Mesenteric fat pad (tissue), 1 donor: ENCODE measurements around the gene GGACT. TPM values are rescaled to one million over a fixed set of nuclear protein-coding genes. Genes with fewer than 3 reads are reported as not detected.
"Not testable (repeated sequence)": the region's sequence is repeated elsewhere in the genome, so short reads cannot be mapped to it uniquely, and the experiment has no call there.

Experiments
- DNase-seq: peaks from one replicate; pipeline ENCODE4 v3.0.0-alpha.2; 2020; ENCODE audit warnings: low spot score
- total RNA-seq: library from RNA; stranded (reverse); fragmentation: NEBNext Ultra II Directional; extraction: Animal tissue kit (Norgen Biotek cat#: 25700); gene quantifications from one replicate; pipeline ENCODE4 v1.2.1, GENCODE V29; 2021
- donor health status: DM: yes; HTN: yes; CAD: no.

GGACT gene
- total RNA-seq, 1 donor from 2014 or later = 3.9 TPM

DNA sequence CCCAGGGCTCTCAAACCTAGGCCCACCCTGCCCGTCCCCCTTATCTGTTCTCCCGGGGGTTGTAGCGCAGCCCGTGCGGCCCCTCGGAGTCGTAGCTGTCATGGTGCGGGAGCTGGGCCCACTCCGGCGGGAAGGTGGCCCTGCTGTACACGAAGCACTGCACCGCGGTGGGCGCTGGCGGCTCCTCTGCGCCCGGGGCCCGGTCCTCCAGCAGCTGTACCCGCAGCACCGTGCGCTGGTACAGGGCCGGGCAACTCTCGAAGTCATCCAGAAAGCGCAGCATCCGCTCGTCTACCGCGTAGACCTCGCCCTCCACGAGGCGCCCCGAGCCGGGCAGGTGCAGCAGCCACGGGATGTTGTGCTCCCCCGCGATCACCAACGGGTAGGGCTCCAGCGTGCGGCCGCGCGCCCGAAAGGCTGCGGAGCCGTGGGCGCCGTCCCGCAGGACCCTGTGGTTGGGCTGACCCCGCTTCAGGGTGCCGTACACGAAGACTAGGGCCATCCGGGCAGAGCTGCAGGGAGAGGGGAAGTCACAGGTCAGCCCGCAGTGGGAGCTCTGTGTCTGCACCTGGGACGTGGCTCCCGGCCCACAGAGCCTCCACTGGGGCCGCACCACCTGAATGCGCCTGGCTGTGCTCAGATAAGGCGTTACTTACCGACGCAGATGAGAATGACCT, 56.4 kb downstream of the GGACT start:
- DNase-seq = no peak

- no peak for DNase-seq
These were observed 57.8 kb downstream of the GGACT start for GRCh38 chr13:100530671-100531213.

DNA sequence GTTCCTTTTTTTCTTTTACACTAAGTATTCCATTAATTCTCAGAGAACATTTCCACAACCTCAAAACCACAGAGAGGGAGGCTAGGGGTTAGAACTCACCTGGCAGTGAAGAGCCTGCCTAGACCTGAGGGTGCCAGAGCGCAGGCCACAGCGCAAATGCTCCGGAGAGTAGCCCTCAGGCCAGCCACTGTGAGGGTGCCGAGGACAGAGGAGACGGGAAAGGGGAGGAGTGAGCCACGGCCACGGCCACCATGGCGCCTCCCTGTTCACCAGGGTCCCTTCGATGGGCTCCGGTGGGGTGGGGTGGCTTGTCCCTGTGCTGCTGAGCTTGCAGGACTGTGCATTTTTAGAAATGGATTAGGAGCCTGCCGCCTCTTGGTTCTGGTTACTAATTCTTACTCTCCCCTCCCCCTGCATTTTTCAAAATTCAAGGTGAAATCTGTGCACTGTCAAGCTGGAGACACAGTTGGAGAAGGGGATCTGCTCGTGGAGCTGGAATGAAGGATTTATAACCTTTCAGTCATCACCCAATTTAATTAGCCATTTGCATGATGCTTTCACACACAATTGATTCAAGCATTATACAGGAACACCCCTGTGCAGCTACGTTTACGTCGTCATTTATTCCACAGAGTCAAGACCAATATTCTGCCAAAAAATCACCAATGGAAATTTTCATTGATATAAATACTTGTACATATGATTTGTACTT, 58.8 kb downstream of the GGACT start:
- DNase-seq = no peak

- DNase-seq = no peak
These were observed 59.8 kb downstream of the GGACT start for GRCh38 chr13:100528820-100529219.

GRCh38 chr13:100528353-100528752, 60.2 kb downstream of the GGACT start:
- DNase-seq = no peak

DNA sequence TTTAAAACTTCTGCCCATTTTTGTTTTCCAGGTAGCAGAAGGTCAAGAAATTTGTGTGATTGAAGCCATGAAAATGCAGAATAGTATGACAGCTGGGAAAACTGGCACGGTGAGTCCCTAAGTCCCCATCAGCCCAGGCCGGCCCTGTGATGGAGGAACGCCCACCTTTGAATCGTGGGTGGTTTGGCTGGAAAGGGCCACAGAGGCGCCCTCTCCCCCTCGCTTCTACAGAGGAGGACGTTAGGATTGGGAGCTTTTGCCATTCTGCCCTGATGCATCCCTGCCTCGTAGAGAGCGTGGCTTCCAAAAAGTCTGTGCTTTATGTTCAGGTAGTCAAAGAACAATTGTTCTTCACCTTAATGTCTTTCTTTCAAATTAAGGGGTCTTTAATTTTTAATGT, 60.9 kb downstream of the GGACT start:
- DNase-seq = no peak

DNA sequence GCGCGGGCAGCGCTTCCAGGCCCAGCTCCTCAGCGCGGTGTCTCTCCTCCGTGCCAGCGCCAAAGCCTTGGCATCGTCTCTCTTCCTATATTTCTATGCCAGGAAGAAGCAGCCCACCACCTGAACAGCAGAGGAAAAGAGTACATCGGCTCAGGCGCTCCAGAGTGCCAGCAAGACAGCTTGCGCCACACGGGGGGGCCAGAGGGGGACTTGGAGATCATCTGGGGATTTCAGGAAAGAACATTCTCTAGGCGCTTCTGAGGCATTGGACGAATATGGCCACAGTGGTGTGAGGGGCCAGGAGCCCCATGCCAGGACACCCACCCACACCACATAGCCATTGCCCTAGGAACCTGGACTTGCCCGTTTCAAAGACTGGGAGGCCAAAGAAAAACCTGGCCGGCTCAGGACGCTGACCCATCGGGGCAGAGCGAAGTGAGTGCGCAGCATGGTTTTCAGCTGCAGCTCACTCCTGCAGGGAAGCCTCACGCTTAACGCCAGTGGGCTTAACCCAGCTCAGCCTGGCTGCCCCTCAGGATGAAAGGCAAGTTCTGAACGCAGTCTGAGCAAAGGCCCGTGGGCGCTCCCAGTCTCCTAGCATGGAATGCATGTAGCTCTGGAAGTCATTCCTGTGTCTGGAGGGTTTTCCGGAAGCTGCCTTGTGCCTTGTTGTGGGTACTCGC, 62.1 kb downstream of the GGACT start:
- no peak for DNase-seq

- DNase-seq = no peak
These were observed 62.9 kb downstream of the GGACT start for GRCh38 chr13:100525453-100526317.

DNA sequence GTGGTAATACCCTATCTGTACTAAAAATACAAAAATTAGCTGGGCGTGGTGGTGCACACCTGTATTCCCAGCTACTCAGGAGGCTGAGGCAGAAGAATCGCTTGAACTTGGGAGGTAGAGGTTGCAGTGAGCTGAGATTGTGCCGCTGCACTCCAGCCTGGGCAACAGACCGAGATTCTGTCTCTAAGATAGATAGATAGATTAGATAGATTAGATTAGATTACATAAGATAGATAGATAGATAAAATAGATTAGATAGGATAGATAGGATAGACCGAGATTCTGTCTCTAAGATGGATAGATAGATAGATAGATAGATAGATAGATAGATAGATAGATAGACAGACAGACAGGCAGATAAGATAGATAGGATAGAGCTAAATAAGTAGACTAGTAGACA, 63.9 kb downstream of the GGACT start:
- DNase-seq = not testable (repeated sequence)

DNA sequence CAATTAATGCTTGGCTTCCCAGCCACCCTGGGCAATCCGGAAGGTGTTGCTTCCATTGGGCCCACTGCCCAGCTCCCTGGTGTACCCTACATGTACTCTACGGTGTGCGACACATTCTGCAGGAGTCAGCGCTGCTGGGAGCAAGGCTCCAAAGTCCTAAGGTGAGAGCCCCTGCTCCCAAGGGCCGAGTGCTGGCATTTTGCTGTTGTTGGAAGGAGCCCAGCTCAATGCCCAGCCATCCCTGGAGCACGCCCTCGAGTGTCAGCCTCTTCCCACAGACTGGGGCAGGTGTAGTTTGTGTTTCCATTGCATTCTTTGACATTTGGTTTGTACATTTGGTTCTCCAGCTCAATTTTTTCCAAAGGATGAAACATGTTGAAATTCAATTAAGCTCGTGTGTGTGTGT, 64.6 kb downstream of the GGACT start:
- no peak for DNase-seq

- DNase-seq = no peak
These were observed 65.2 kb downstream of the GGACT start for GRCh38 chr13:100523411-100523810.

DNA sequence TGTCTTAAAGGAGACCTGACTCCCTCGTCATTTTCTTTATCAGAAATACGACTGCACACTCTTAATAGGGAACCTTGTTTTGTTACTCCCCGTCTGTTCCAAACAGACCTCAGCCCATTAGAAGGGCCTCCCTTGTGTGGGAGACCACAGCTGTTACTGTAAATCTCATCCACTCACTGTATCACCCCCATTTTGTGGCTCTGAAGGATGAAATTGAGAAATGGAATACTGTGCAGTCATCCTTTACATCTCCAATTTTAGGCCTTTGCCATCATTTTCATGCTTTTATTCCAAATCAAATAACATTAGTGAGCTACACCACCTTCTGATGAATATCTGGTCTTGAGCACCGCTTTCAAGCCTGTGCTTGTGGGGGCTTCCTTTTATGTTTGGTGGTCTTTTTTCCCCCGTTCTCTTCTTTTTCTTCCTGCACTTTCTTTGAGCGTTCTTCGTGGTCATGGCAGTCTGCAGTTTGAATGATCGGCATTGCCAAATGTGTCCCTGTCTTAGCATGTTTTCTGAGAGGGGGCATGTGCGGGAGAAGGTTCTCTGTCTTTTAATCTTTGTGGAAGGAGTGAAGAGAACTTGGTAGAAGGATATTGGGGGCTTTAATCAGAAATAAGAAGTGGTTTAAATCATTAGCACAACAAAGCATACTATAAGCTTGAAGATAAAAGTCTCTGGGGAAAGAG, 65.8 kb downstream of the GGACT start:
- DNase-seq = no peak

- no peak for DNase-seq
These were observed 66.6 kb downstream of the GGACT start for GRCh38 chr13:100521851-100522617.

DNA sequence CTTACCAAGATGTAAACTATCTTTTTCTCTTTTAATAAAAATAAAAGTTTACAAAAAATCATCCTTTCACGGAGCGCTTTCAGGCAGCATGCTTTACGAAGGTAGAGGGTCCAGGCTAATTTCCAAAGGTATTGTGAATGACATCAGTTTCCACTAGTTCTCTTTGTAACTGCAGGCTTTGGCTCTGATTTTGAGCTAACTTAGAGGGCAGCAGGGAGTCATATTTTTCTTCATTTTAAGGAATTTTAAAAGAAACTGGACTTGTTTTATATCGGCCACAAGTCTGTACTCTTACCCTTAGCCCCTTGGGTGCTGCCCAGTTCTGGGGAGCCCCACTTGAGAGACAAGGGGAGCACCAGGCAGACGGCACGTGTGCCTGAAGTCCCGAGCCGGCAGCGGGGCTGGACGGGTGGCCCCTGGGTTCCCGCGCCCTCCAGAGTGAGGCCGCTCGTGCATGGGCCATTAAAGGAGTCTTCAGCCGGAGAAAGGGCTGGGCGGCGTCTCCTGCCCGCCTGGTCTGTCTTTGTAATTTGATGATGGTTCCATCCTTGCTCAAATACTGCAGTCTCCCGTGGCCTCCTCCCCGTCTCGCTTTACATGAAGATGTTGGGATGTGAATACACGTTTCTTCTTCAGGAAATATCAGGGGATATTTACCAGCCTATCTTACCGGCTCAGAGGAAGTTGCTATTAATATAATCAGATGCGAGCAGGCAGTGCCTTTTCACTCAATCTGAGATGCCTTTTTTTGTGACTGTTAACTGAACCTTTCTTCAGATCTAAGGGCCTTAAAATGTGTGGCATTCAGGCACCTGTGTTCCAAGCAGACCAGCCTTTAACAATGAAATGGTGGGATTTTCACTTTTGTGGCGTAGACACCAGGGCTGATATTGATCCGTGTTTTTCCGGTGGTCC, 67.4 kb downstream of the GGACT start:
- DNase-seq = no peak

GRCh38 chr13:100519626-100520025, 69.0 kb downstream of the GGACT start:
- DNase-seq = no peak

DNA sequence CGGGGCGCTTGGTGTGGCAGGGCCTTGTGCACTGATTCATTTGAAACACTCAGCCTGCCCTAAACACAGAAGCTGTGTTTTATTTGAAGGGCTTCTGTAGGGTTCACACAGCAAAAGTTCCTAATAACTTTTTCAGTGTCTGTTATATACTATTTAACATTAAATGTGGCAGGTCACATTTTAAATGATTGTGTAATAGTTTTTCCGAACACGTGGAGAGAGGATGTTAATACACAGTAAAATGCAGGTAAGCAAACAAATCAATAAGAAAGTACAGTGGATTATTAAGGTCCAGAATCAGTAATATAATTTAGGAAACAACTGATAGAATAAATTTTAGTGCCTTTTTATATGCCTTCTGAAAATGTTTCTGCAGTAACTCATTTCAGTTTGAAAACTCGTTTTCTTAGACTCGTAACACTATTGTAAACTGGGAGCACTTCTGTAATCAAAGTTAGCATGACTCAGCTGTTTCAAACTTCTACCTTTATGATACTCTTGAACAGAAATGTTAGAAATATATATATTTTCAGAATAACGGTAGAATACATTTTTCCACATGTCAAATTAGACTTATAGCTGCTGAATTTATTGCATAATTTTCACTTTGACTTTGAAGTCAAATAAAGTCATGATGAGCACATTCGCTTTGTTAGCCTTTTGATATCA, 70.1 kb downstream of the GGACT start:
- DNase-seq = no peak

DNA sequence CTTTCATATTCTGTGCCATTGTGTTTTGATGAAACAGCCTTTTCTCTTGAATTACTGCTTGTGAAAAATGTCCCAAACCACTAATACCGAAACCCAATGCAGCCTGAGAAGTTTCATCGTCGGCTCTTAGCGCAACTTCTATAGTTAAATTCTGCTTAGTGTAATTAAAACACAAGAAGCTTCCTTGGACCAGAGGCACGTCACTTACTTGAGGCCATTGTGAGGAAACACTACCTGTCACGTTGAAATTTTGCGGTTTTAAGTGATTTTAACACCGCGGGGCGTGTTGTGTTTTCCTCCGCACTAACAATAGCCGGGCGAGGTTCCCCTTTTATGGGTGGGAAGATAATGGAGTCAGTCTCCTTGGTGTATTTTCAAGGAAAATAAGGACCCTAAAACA, 70.9 kb downstream of the GGACT start:
- DNase-seq = no peak

DNA sequence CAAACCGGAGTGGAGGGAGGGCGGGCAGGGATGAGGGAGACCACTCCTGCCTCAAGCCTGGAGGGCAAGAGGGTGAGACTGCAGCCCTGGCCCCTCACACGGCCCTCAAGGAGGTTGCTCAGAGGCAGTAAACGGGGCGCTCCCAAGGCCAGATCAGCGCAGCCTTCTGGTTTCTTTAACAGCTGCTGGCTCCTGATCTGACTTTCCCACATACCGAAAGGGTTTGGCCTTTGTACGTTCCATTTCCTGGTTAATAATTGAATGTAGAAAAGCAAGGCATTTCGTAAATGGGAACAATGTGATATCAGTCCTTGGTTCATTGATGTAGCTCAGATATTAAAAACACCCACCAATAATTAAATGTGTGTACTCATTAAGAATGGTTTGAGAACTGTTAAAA, 71.5 kb downstream of the GGACT start:
- DNase-seq = no peak
